WTC11 (cell line): Measurements from ENCODE around the gene HSD11B1L. TPM values are rescaled to one million over a fixed set of nuclear protein-coding genes. Genes with fewer than 3 reads are reported as not detected.

ENCODE experiments used
- ARID4B ChIP-seq: sonication (generic); formaldehyde crosslinking; IDR thresholded peaks from 2 replicates; pipeline ENCODE4 v1.8.0; 2023; ENCODE audit warnings: missing genetic modification reagents, mild to moderate bottlenecking, borderline replicate concordance
- ATF2 ChIP-seq: sonication (generic); formaldehyde crosslinking; IDR thresholded peaks from 2 replicates; pipeline ENCODE4 v1.8.1; 2022; ENCODE audit warnings: low read depth, missing genetic modification reagents, borderline replicate concordance
- E2F1 ChIP-seq: sonication (generic); formaldehyde crosslinking; IDR thresholded peaks from 2 replicates; pipeline ENCODE4 v1.8.0; 2022; ENCODE audit warnings: mild to moderate bottlenecking, missing genetic modification reagents
- ERG ChIP-seq: fragments of 250-450 bp; sonication (Bioruptor Pico); IDR thresholded peaks from 2 replicates; pipeline ENCODE4 v1.8.0; 2021; ENCODE audit warnings: mild to moderate bottlenecking
- ESRRA ChIP-seq: sonication (generic); formaldehyde crosslinking; IDR thresholded peaks from 2 replicates; pipeline ENCODE4 v1.8.1; 2022; ENCODE audit warnings: mild to moderate bottlenecking, missing genetic modification reagents, borderline replicate concordance
- HMGXB4 ChIP-seq: sonication (generic); formaldehyde crosslinking; IDR thresholded peaks from 2 replicates; pipeline ENCODE4 v1.8.1; 2023; ENCODE audit warnings: mild to moderate bottlenecking, moderate library complexity, missing genetic modification reagents
- MLX ChIP-seq: sonication (generic); formaldehyde crosslinking; IDR thresholded peaks from 2 replicates; pipeline ENCODE4 v1.8.1; 2023; ENCODE audit warnings: mild to moderate bottlenecking, missing genetic modification reagents, moderate library complexity
- MXD4 ChIP-seq: fragments of 250-450 bp; sonication (Bioruptor Pico); IDR thresholded peaks from 2 replicates; pipeline ENCODE4 v1.8.0; 2021; ENCODE audit warnings: mild to moderate bottlenecking, moderate library complexity, borderline replicate concordance
- NFE2L1 ChIP-seq: sonication (generic); formaldehyde crosslinking; IDR thresholded peaks from 2 replicates; pipeline ENCODE4 v1.8.1; 2023; ENCODE audit warnings: missing genetic modification reagents
- TCF7 ChIP-seq: sonication (generic); formaldehyde crosslinking; IDR thresholded peaks from 2 replicates; pipeline ENCODE4 v1.8.0; 2022; ENCODE audit warnings: mild to moderate bottlenecking, low read depth, missing genetic modification reagents, moderate library complexity
- TEAD1 ChIP-seq: sonication (generic); formaldehyde crosslinking; IDR thresholded peaks from 2 replicates; pipeline ENCODE4 v1.8.0; 2022; ENCODE audit warnings: mild to moderate bottlenecking, missing genetic modification reagents
- TEAD4 ChIP-seq: sonication (generic); formaldehyde crosslinking; IDR thresholded peaks from 2 replicates; pipeline ENCODE4 v1.8.0; 2022; ENCODE audit warnings: mild to moderate bottlenecking, missing genetic modification reagents
- ZNF317 ChIP-seq: sonication (generic); formaldehyde crosslinking; IDR thresholded peaks from 2 replicates; pipeline ENCODE4 v1.8.1; 2023; ENCODE audit warnings: low read depth, mild to moderate bottlenecking, moderate library complexity, missing genetic modification reagents, borderline replicate concordance
- ZNF416 ChIP-seq: fragments of 250-450 bp; sonication (Bioruptor Pico); IDR thresholded peaks from 2 replicates; pipeline ENCODE4 v1.9.0; 2021; ENCODE audit warnings: mild to moderate bottlenecking, inconsistent platforms
- ZNF423 ChIP-seq: fragments of 250-450 bp; sonication (Bioruptor Pico); IDR thresholded peaks from 2 replicates; pipeline ENCODE4 v2.1.2; 2022; ENCODE audit warnings: mild to moderate bottlenecking, moderate library complexity
- total RNA-seq: library from RNA; stranded (reverse); gene quantifications from 3 replicates; pipeline ENCODE4 v1.2.3, GENCODE V29; 2021
- TF ChIP-seq, protein P1 (sequence below): sonication (generic); formaldehyde crosslinking; IDR thresholded peaks from 2 replicates; pipeline ENCODE4 v1.8.0; 2022; ENCODE audit warnings: mild to moderate bottlenecking, missing genetic modification reagents
- TF ChIP-seq, protein P2 (sequence below): fragments of 200-600 bp; IDR thresholded peaks from 2 replicates; pipeline ENCODE4 v1.8.0; 2022; ENCODE audit warnings: antibody characterized with exemption
- TF ChIP-seq, protein P3 (sequence below): sonication (generic); formaldehyde crosslinking; IDR thresholded peaks from 2 replicates; pipeline ENCODE4 v1.8.1; 2022; ENCODE audit warnings: mild to moderate bottlenecking, missing genetic modification reagents, moderate library complexity, borderline replicate concordance

The HSD11B1L gene
- total RNA-seq, 1 experiment from 2014 or later, result 11.8 TPM

GRCh38 chr19:5690125-5690954 is 9.5 kb downstream of the HSD11B1L start, which contains the start of gene RPL36 (continued):
- TF ChIP-seq, protein P1, sequence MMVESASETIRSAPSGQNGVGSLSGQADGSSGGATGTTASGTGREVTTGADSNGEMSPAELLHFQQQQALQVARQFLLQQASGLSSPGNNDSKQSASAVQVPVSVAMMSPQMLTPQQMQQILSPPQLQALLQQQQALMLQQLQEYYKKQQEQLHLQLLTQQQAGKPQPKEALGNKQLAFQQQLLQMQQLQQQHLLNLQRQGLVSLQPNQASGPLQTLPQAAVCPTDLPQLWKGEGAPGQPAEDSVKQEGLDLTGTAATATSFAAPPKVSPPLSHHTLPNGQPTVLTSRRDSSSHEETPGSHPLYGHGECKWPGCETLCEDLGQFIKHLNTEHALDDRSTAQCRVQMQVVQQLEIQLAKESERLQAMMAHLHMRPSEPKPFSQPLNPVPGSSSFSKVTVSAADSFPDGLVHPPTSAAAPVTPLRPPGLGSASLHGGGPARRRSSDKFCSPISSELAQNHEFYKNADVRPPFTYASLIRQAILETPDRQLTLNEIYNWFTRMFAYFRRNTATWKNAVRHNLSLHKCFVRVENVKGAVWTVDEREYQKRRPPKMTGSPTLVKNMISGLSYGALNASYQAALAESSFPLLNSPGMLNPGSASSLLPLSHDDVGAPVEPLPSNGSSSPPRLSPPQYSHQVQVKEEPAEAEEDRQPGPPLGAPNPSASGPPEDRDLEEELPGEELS, result peak; percentile 38; the same call in 1 of the 2 replicates
- peak; percentile 53; the same call in 1 of the 2 replicates for TF ChIP-seq ZNF416
- peak; percentile 48; the same call in 1 of the 2 replicates for TF ChIP-seq ESRRA (CRISPR knock-in tag)
- TF ChIP-seq, protein P2, sequence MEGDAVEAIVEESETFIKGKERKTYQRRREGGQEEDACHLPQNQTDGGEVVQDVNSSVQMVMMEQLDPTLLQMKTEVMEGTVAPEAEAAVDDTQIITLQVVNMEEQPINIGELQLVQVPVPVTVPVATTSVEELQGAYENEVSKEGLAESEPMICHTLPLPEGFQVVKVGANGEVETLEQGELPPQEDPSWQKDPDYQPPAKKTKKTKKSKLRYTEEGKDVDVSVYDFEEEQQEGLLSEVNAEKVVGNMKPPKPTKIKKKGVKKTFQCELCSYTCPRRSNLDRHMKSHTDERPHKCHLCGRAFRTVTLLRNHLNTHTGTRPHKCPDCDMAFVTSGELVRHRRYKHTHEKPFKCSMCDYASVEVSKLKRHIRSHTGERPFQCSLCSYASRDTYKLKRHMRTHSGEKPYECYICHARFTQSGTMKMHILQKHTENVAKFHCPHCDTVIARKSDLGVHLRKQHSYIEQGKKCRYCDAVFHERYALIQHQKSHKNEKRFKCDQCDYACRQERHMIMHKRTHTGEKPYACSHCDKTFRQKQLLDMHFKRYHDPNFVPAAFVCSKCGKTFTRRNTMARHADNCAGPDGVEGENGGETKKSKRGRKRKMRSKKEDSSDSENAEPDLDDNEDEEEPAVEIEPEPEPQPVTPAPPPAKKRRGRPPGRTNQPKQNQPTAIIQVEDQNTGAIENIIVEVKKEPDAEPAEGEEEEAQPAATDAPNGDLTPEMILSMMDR, result peak; percentile 84
- no peak for TF ChIP-seq MXD4 (CRISPR knock-in tag)
- peak; percentile 82; the same call in 1 of the 2 replicates for TF ChIP-seq TEAD1 (CRISPR knock-in tag)
- TF ChIP-seq ATF2 (CRISPR knock-in tag), result peak; percentile 29; the same call in 1 of the 2 replicates
- TF ChIP-seq ARID4B (CRISPR knock-in tag), result peak; percentile 82
- TF ChIP-seq ERG, result 0 out of 2 replicates have a peak, but pooled peaks have one; percentile 43
- peak; percentile 74; the same call in 1 of the 2 replicates for TF ChIP-seq TCF7 (CRISPR knock-in tag)
- peak; percentile 61; the same call in 1 of the 2 replicates for TF ChIP-seq TEAD4 (CRISPR knock-in tag)
- peak; percentile 61; the same call in 1 of the 2 replicates for TF ChIP-seq NFE2L1 (CRISPR knock-in tag)
- no peak for TF ChIP-seq ZNF317 (CRISPR knock-in tag)
- peak; percentile 64; the same call in 1 of the 2 replicates for TF ChIP-seq E2F1 (CRISPR knock-in tag)
- TF ChIP-seq MLX (CRISPR knock-in tag), result peak; percentile 82; the same call in 1 of the 2 replicates
- TF ChIP-seq HMGXB4 (CRISPR knock-in tag), result peak; percentile 98
- TF ChIP-seq, protein P3, sequence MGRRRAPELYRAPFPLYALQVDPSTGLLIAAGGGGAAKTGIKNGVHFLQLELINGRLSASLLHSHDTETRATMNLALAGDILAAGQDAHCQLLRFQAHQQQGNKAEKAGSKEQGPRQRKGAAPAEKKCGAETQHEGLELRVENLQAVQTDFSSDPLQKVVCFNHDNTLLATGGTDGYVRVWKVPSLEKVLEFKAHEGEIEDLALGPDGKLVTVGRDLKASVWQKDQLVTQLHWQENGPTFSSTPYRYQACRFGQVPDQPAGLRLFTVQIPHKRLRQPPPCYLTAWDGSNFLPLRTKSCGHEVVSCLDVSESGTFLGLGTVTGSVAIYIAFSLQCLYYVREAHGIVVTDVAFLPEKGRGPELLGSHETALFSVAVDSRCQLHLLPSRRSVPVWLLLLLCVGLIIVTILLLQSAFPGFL (CRISPR knock-in tag), result 0 out of 2 replicates have a peak, but pooled peaks have one; percentile 61
- TF ChIP-seq ZNF423 (CRISPR knock-in tag), result no peak
